OCI-LY7 (cell line): ENCODE data around the gene DHCR24. TPM values are rescaled to one million over a fixed set of nuclear protein-coding genes. Genes with fewer than 3 reads are reported as not detected.

Experiments used
- BruUV-seq: library from RNA; stranded (reverse); fragments of 400-500 nt; replicated peaks from 2 replicates; lab custom pipeline; 2021; lab: Mats Ljungman, UMichigan
- CTCF ChIA-PET: fragments of 300-600 bp; sonication (Branson Sonifier 250); formaldehyde crosslinking; loops from one replicate; lab custom pipeline; 2022; ENCODE audit warnings: antibody characterized with exemption; ENCODE audit not compliant: unreplicated experiment; lab: Charles Lee
- POLR2A ChIA-PET: fragments of 300-600 bp; sonication (Branson Sonifier 250); formaldehyde crosslinking; loops from one replicate; lab custom pipeline; 2022; ENCODE audit warnings: antibody characterized with exemption; lab: Charles Lee
- DNase-seq: peaks from one replicate; pipeline ENCODE4 v3.0.0-alpha.2; 2015; ENCODE audit warnings: low spot score
- H2AFZ ChIP-seq: fragments of 200-600 bp; sonication (generic), shearing (Covaris generic); 2 replicates; pipeline ENCODE4 v1.6.1; 2014; ENCODE audit warnings: mild to moderate bottlenecking, antibody characterized with exemption, low read length, moderate library complexity
- H3K27ac ChIP-seq: fragments of 200-600 bp; sonication (generic); 2 replicates; pipeline ENCODE4 v1.5.1; 2014; ENCODE audit warnings: mixed run types, low read depth, mild to moderate bottlenecking, moderate library complexity, low read length, inconsistent platforms; ENCODE audit not compliant: poor library complexity, severe bottlenecking
- H3K36me3 ChIP-seq: fragments of 200-600 bp; sonication (generic); 2 replicates; pipeline ENCODE4 v1.6.1; 2014; ENCODE audit warnings: mild to moderate bottlenecking, antibody characterized with exemption, low read length, moderate library complexity, mixed read lengths; ENCODE audit not compliant: insufficient read depth
- H3K4me1 ChIP-seq: fragments of 200-600 bp; sonication (generic); 2 replicates; pipeline ENCODE4 v1.5.1; 2014; ENCODE audit warnings: mild to moderate bottlenecking, low read length; ENCODE audit not compliant: insufficient read depth, poor library complexity, severe bottlenecking
- H3K4me2 ChIP-seq: fragments of 200-600 bp; sonication (generic); 2 replicates; pipeline ENCODE4 v1.6.1; 2014; ENCODE audit warnings: mild to moderate bottlenecking, low read length
- H3K4me3 ChIP-seq: fragments of 200-600 bp; sonication (generic); 2 replicates; pipeline ENCODE4 v1.5.1; 2014; ENCODE audit warnings: mild to moderate bottlenecking, low read depth, low read length; ENCODE audit not compliant: poor library complexity, severe bottlenecking
- H3K79me2 ChIP-seq: fragments of 200-600 bp; sonication (generic); 2 replicates; pipeline ENCODE4 v1.6.1; 2016; ENCODE audit warnings: low read depth, mild to moderate bottlenecking, low read length, moderate library complexity, mixed read lengths; ENCODE audit not compliant: insufficient read depth
- H3K9me2 ChIP-seq: fragments of 200-600 bp; sonication (generic); 2 replicates; pipeline ENCODE4 v1.6.1; 2016; ENCODE audit warnings: mild to moderate bottlenecking, low read length, mixed read lengths; ENCODE audit not compliant: insufficient read depth
- H3K9me3 ChIP-seq: fragments of 200-600 bp; sonication (generic); 2 replicates; pipeline ENCODE4 v1.6.1; 2014; ENCODE audit warnings: mild to moderate bottlenecking, mixed run types, low read length, mixed read lengths
- H4K20me1 ChIP-seq: fragments of 200-600 bp; sonication (generic); 2 replicates; pipeline ENCODE4 v1.6.1; 2014; ENCODE audit warnings: mild to moderate bottlenecking, antibody characterized with exemption, low read length, moderate library complexity, mixed read lengths; ENCODE audit not compliant: insufficient read depth
- CTCF ChIP-seq: fragments of 200-600 bp; sonication (generic); conservative IDR thresholded peaks from 2 replicates; pipeline ENCODE4 v1.5.1; 2014; ENCODE audit warnings: mild to moderate bottlenecking, antibody characterized with exemption, low read length, moderate library complexity, mixed read lengths
- EZH2phosphoT487 ChIP-seq: fragments of 200-600 bp; sonication (generic); IDR thresholded peaks from 2 replicates; pipeline ENCODE4 v1.6.1; 2018; ENCODE audit warnings: low read depth, borderline replicate concordance, mild to moderate bottlenecking, mixed run types, antibody characterized with exemption, low read length, moderate library complexity, mixed read lengths
- intact Hi-C: fragments of 100-400 bp; cut with micrococcal nuclease; formaldehyde crosslinking; loops from one replicate; pipeline ENCODE4 v1.10.0; 2022; ENCODE audit not compliant: unreplicated experiment
- total RNA-seq, 2 experiments: library from RNA; depleted of rRNA in 1 of 2; stranded (reverse); fragments of >200 nt in 1 of 2; shearing (Covaris generic) in 1 of 2; gene quantifications; 2 replicates each; pipeline ENCODE4 v1.2.3, GENCODE V29; 2014 to 2022

DHCR24 gene
- total RNA-seq, 2 experiments from 2014 or later, result 45.7 to 93.6 TPM

DNA sequence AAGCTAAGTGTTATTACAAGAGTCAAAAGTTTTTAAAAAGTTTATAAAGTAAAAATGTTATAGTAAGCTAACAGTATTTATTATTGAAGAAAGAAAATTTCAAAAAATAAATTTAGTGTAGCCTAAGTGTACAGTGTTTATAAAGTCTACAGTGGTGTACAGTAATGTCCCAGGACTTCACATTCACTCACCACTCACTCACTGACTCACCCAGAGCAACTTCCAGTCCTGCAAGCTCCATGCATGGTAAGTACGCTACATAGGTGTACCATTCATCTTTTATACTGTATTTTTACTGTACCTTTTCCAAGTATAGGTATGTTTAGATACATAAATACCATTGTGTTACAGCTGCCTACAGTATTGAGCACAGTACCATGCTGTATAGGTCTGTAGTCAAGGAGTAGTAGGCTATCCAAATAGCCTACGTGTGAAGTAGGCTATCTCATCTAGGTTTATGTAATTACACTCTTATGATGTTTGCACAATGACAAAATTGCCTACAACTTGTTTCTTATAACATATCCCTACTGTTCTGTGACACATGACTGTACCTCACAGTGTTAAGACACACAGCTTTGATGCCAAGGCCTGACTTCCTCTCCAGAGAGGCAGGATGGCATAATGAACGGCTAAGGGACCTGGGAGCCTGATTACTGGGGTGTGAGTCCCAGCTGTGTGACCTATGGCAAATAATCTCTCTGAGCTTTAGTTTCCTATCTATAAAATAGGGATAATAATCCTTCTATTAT is 12.7 kb downstream of the DHCR24 start:
- H3K4me2 ChIP-seq, result no peak overlapping the region
- H3K9me2 ChIP-seq, result no peaks in the 10 kb centered on the region
- H3K27ac ChIP-seq, result no peak overlapping the region
- BruUV-seq, result no TSS peak
- ChIA-PET POLR2A (interaction anchor here (0.7 to 1.5 kb wide), 6 partner anchors 8 to 71 kb away, joined by 3 to 5 read pairs (median 3); no protein-coding TSS in a partner anchor), CTCF (interaction anchor here (1.5 kb wide), 1 partner anchor 11 kb away, joined by 4 read pairs; no protein-coding TSS in a partner anchor)
- peaks cover 9% of the 10 kb centered on the region; the same call in 1 of the 2 replicates for H3K79me2 ChIP-seq
- H3K4me1 ChIP-seq, result no peaks in the 10 kb centered on the region
- intact Hi-C loops, result no loop called here
- TF ChIP-seq EZH2phosphoT487 (no peak), CTCF (no peak)
- DNase-seq, result no peak
- H3K9me3 ChIP-seq, result peaks cover under 1% of the 10 kb centered on the region; the same call in 1 of the 2 replicates
- no peaks in the 10 kb centered on the region for H4K20me1 ChIP-seq
- no peak overlapping the region for H2AFZ ChIP-seq
- H3K4me3 ChIP-seq, result no peak overlapping the region
- H3K36me3 ChIP-seq, result peaks cover 92% of the 10 kb centered on the region

DNA sequence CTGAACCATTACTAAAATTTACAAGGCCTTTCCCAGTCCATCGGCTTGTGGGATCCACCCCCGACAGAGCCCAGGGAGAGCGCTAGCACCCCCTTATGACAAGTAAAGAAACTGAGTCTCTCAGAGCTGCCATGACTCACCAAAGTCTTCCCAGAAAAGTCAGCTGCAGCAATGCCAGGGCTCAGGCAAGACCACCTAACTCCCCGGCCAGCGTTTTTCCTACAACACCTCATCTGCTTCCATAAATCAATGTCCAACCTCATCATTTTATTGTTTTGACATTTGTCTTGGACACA is 15.0 kb downstream of the DHCR24 start:
- CTCF ChIA-PET, result no interaction called here
- Histone ChIP-seq H3K4me3 (no peak overlapping the region), H3K27ac (no peak overlapping the region), H3K79me2 (no peaks in the 10 kb centered on the region), H3K36me3 (peaks cover 95% of the 10 kb centered on the region), H3K9me3 (no peaks in the 10 kb centered on the region), H2AFZ (no peak overlapping the region), H3K4me1 (no peaks in the 10 kb centered on the region), H4K20me1 (no peaks in the 10 kb centered on the region), H3K4me2 (no peak overlapping the region), H3K9me2 (no peaks in the 10 kb centered on the region)
- TF ChIP-seq EZH2phosphoT487 (no peak), CTCF (no peak)
- BruUV-seq, result no TSS peak
- POLR2A ChIA-PET, result interaction anchor here (1.2 kb wide), 1 partner anchor 11 kb away, joined by 3 read pairs; no protein-coding TSS in a partner anchor
- intact Hi-C loops, result no loop called here
- no peak for DNase-seq
